ENCODE results near the gene CST11.

The CST11 gene, protein sequence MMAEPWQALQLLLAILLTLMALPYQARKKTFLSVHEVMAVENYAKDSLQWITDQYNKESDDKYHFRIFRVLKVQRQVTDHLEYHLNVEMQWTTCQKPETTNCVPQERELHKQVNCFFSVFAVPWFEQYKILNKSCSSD

DNA sequence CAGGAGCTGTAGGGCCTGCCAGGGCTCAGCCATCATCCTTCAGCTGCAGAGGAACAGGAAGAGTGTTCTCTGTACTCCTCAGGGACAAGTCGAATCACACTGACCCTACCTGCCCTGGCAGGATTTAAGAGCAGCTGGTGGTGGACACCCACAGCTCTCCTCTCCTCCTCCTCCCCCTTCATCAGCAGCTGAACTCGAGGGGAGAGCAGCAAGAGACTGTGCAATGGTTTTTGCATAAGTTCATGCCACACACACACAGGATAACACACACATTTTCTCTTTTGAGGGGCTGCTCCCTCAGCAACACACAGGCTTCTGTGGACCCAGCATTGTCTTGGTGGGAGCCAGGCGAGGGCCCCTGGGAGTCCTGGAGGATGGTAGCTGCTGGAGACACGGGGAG is at the start of gene CST11:
CST11 (minus strand) TSS at position 101 of the 400 bp plus-strand sequence; CDS start at position 36, 65 bp downstream.
- TF ChIP-seq GATA3 (IDR thresholded peaks at IDR 0.05; ENCODE audit: low read depth, low read length) (no peak), GATA2 (IDR thresholded peaks at IDR 0.05; ENCODE audit: low read depth, low read length) (no peak)

DNA sequence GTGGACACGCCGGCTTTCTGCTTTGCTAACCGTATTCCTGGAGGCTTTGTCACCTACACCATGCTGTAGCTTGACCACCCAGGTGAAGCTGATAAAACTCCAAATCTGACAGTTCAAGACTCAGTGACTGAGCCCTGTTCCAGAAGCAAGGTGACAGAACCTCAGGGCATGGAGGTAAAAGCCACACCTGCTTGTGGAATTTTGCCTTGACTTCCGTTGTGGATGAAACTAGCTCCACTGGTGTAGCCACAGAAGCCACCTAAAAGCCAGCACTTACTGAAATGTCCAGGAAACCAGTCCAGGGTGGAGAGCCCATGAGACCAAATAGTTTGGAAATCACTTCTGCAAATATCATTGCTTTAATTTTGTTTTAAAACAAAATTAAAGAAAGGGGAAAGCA is 49.2 kb upstream of the CST11 start:
- TF ChIP-seq GATA2 (IDR thresholded peaks at IDR 0.05; ENCODE audit: low read depth, low read length) (no peak), GATA3 (IDR thresholded peaks at IDR 0.05; ENCODE audit: low read depth, low read length) (no peak)

DNA sequence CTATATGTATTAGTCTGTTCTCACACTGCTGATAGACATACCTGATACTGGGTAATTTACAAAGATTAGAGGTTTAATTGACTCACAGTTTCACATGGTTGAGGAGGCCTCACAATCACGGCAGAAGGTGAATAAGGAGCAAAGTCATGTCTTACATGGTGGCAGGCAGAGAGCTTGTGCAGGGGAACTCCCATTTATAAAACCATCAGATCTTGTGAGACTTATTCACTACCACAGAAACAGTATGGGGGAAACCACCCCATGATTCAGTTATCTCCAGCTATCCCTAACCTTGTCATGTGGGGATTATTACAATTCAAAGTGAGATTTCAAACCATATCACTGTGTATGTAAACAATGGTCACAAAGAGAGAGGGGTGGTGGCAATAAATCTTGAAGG is 44.9 kb upstream of the CST11 start:
- TF ChIP-seq GATA3 (IDR thresholded peaks at IDR 0.05; ENCODE audit: low read depth, low read length), result no peak
- TF ChIP-seq GATA2 (IDR thresholded peaks at IDR 0.05; ENCODE audit: low read depth, low read length), result no peak

DNA sequence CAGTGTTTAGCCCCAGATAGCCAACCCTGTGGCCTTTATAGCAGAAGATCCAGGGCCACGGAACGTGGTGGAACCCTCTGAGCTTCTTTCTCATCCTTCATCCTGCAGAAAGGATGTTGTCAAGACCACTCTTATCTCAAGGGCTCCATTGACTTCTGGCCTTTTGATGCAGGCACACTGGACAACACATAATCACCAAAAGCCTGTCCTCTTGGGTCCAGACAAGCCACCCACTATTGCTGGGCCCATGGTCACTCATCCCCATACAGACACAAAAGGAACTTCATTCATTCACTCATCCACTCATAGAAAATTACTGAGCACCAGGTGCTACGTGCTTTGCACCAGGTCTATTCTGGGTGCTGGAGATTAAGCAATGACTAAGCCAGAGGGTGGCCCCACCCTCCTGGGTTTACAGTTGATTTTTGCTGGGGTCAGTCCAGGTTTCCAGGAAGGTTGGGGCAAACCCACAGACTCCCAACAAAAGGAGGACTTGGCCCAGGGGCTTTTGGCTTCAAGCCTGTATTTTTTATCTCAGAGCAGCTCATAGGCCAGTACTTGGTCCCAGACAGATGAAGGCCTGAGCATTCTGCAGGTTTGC is 40.6 kb upstream of the CST11 start:
- TF ChIP-seq GATA2 (IDR thresholded peaks at IDR 0.05; ENCODE audit: low read depth, low read length) (no peak), GATA3 (IDR thresholded peaks at IDR 0.05; ENCODE audit: low read depth, low read length) (no peak)

DNA sequence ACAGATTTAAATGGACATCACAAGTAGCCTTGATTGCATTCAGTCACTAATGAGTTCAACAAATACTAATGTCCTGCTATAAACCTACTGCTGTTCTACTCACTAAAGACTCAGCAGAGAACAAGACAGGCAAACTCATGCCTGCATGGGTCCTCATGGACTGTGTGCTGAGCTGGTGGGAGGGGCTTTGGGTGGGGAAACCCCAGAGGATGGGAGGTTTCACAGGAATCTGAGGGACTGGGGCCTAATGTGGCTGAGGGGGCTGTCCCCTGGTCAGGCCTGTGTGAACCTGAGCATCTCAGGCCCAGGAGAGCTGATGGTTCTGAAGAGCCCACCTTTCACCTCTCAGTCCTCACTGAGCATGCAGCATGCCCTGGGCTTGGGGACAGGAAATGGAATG is 39.6 kb upstream of the CST11 start:
- TF ChIP-seq GATA3 (IDR thresholded peaks at IDR 0.05; ENCODE audit: low read depth, low read length) (no peak), GATA2 (IDR thresholded peaks at IDR 0.05; ENCODE audit: low read depth, low read length) (no peak)

DNA sequence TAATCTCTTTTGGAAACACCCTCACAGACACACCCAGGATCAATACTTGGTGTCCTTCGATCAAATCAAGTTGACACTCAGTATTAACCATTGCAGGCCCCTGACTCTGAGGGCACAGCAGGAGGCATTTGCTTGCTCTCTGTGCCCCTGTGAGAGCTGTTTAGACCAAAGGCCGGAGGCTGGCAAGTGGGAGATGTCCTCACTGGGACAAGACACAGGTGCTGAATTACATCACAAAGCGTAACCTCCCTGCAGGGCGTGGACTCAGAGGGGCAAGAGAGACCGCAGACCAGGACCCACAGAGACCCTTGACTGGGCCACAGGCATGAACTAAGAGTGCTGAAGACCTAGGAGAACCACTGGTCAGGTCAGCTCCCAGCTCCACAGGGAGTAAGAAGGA is 38.1 kb upstream of the CST11 start, which contains the start of gene CST8:
CST8 (plus strand) TSS at position 301 of the 400 bp plus-strand sequence. CDS start 551 bp downstream, outside the sequence.
- TF ChIP-seq GATA3 (IDR thresholded peaks at IDR 0.05; ENCODE audit: low read depth, low read length), result no peak
- TF ChIP-seq GATA2 (IDR thresholded peaks at IDR 0.05; ENCODE audit: low read depth, low read length), result no peak

DNA sequence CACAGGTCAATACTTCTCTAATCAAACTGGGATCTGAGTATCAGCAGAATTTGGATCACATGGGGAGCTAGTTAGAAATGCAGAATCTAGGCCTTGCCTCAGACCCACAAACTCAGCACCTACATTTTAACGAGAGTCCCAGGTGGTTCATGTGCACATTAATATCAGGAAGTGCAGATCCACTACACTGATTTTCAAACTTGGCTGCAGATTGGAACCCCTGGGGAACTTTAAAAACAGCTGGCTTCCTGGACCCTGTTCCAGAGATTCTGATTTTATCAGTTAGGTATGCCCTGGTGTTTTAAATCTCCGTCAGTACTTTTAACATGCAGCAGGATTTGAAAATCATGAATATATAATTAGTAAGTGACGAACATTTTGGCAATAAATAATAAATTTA is 36.3 kb upstream of the CST11 start:
- TF ChIP-seq GATA3 (IDR thresholded peaks at IDR 0.05; ENCODE audit: low read depth, low read length) (no peak), GATA2 (IDR thresholded peaks at IDR 0.05; ENCODE audit: low read depth, low read length) (no peak)

DNA sequence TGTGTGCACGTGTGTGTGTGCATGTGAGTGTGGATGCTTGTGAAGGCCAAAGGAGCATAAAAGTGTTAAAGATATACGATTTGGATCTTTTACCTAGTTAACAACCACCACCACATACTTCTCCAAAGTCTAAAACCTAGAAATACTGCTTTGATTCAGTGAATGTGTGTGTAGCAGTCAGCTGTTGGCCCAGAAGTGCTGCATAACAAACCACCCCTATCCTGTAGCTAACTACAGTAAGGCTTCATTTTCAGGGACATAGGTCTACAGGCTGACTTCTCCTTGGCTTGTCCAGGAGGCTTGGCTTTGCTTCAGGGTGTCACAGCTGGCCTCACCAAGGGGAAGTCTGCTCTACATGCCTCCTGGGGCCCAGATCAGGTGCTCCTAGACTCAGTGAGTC is 35.8 kb upstream of the CST11 start:
- TF ChIP-seq GATA3 (IDR thresholded peaks at IDR 0.05; ENCODE audit: low read depth, low read length) (no peak), GATA2 (IDR thresholded peaks at IDR 0.05; ENCODE audit: low read depth, low read length) (no peak)

DNA sequence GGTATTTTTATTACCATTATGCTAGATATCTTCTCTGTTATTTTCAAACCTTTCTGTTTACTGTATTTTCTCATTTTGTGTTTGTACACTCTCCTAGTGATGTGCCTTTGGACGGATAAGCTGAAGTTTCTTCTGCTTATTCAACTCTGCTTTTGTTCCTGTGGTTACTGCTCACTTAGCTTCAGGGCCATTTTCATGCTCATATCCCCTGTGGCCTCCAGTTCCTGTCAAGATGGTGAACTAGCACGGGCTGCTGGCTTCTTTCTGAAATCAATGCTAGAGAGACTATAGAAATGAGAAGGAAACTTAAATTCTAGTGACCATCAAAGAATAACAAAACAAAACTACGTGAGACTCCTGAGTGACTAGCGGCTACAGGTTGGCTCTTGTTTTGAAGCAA is 31.4 kb upstream of the CST11 start:
- TF ChIP-seq GATA2 (IDR thresholded peaks at IDR 0.05; ENCODE audit: low read depth, low read length) (no peak), GATA3 (IDR thresholded peaks at IDR 0.05; ENCODE audit: low read depth, low read length) (no peak)

DNA sequence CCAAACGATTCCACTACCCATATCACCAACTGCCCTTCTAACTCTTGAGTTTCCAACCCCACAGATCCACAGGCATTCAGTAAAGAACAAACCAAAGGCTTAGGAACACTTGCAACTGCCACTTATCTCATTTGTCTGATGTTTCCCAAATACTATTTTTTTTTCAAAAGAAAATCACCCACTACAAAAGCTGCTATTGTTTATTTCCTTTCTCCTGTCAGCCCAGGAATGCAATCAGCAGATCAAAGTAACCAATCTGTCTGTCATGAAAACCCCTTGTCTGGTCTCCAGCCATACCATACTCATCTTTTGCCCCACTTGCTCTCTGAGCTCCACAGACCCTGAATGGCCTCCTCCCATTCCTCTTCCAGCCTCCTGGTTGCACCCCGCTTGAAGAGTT is 29.5 kb upstream of the CST11 start:
- no peak for TF ChIP-seq GATA3 (IDR thresholded peaks at IDR 0.05; ENCODE audit: low read depth, low read length)

DNA sequence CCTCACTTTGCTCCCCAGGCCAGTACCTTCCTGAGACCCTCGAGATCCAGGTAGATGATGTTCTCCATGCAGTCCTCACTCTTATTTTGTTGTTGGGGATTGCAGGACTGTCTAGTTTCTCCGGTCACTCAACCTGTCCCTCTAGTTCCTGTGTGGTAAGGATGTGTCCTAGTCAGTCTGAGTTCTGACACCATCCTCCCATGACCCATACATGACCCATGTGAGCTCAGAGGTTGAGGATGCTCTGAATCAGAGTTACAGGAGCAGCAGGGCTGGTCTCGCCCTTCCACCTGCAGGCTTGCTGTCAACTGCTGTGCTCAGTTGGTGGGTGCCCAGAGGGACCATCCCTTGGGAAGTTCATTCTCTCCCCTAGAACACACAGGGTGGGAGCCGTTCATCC is 26.4 kb upstream of the CST11 start:
- TF ChIP-seq GATA3 (IDR thresholded peaks at IDR 0.05; ENCODE audit: low read depth, low read length) (no peak), GATA2 (IDR thresholded peaks at IDR 0.05; ENCODE audit: low read depth, low read length) (no peak)

DNA sequence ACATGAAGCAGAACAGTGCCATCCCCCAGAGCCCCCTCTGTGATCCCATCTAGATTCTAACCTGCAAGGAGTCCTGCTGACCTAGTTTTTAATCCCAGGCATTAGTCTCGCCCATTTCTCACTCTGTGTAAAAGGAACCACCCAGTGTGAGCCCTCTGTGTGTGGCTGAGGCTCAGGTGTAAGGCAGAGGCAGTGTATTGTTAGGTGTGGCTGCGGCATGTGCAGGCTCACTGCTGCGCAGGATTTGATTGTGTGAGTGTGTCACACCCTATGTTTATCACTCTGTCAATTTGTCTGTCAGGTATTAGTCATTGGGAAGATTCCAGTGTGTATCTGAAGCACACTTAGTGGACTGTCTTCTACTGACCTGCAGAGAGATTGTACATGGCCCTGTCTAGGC is 24.5 kb upstream of the CST11 start:
- no peak for TF ChIP-seq GATA3 (IDR thresholded peaks at IDR 0.05; ENCODE audit: low read depth, low read length)
- no peak for TF ChIP-seq GATA2 (IDR thresholded peaks at IDR 0.05; ENCODE audit: low read depth, low read length)

DNA sequence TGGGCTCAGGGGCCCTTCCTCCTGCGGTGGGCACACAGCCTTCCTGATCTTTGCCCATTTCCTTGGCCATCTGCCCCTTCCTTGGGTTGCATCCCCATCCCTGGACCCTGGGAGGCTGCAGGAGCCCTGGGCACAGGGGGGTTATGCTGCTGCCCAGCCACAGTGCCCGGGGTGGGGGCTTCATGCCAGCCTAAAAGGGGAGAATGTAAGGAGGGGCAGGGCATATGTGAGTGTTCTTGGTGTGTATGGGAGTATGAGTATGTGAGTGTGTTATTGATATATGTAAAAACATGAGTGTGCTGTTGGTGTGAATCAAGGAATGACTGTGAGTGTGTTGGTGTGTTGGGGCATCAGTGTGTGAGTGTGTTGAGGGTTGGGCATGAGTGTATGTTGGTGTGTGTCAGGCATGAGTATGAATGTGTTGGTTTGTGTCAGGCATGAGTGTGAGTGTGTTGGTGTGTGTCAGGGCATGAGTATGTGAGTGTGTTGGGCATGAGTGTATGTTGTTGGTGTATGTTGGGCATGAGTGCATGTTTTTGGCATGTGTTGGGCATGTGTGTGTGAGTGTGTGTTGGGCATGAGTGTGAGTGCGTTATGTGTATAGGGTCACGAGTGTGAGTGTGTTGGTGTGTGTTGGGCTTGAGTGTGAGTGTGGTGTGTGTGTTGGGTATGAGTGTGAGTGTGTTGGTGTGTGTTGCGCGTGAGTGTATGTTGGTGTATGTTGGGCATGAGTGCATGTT is 23.5 kb upstream of the CST11 start:
- TF ChIP-seq GATA2 (IDR thresholded peaks at IDR 0.05; ENCODE audit: low read depth, low read length) (no peak), GATA3 (IDR thresholded peaks at IDR 0.05; ENCODE audit: low read depth, low read length) (no peak)

DNA sequence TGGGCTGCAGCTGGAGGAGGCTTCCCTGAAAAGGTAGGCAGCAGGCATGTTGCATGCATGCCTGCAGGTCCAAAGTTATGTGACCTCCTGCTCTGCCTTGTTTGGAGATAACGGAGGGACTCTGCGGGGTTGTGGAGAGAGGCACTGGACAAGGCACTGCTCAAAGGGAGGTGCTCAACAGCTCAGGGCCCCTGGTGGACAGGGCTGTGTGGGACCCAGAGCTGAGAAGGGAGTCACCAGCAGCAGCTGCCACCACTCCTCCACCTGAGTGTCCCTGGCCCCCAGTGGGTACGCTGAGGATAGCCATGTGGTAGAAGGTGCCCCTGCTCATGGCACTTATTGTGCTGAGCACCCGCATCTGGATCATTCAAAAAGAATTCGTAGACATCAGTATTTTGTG is 22.7 kb upstream of the CST11 start:
- no peak for TF ChIP-seq GATA2 (IDR thresholded peaks at IDR 0.05; ENCODE audit: low read depth, low read length)
- TF ChIP-seq GATA3 (IDR thresholded peaks at IDR 0.05; ENCODE audit: low read depth, low read length), result no peak

DNA sequence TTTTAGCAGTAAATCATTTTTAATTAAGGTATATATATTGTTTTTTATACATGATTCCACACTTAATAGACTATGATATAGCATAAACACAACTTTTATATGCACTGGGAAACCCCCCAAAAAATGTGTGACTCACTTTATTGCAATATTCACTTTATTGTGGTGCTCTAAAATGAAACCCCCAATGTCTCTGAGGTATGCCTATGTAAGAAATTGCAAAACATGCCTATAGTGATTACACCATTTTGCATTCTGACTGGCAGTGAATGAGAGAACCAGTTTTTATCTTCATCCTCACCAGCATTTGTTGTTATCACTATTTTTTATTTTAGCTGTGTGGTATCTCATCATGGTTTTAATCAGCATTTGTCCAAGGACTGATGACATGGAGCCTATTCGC is 8.5 kb upstream of the CST11 start:
- no peak for TF ChIP-seq GATA3 (IDR thresholded peaks at IDR 0.05; ENCODE audit: low read depth, low read length)
- no peak for TF ChIP-seq GATA2 (IDR thresholded peaks at IDR 0.05; ENCODE audit: low read depth, low read length)

All from SH-SY5Y (cell line).